ENCODE measurements around the gene TMEM214.

DNA sequence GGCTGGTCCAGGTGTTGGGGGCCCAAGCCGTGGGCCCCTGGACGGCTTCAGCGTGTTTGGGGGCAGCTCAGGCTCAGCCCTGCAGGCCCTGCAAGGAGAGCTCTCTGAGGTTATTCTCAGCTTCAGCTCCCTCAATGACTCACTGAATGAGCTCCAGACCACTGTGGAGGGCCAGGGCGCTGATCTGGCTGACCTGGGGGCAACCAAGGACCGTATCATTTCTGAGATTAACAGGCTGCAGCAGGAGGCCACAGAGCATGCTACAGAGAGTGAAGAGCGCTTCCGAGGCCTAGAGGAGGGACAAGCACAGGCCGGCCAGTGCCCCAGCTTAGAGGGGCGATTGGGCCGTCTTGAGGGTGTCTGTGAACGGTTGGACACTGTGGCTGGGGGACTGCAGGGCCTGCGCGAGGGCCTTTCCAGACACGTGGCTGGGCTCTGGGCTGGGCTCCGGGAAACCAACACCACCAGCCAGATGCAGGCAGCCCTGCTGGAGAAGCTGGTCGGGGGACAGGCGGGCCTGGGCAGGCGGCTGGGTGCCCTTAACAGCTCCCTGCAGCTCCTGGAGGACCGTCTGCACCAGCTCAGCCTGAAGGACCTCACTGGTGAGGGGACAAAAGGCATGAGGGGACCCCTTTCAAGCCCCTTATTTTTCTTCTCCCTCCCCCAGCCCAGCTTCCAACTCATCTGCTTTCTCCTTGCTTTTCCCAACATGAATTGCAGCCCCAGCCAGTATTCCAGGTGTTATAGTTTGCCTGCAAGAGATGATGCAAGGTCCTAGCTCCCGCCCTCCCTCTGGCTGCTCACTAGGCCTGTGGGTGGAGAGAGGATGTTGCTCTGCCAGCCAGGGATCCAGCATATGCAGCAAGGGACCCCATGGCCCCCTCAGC is 50.9 kb downstream of the TMEM214 start:
- TF ChIP-seq POLR2A (IDR thresholded peaks at IDR 0.05), result no peak
- TF ChIP-seq, protein P1, sequence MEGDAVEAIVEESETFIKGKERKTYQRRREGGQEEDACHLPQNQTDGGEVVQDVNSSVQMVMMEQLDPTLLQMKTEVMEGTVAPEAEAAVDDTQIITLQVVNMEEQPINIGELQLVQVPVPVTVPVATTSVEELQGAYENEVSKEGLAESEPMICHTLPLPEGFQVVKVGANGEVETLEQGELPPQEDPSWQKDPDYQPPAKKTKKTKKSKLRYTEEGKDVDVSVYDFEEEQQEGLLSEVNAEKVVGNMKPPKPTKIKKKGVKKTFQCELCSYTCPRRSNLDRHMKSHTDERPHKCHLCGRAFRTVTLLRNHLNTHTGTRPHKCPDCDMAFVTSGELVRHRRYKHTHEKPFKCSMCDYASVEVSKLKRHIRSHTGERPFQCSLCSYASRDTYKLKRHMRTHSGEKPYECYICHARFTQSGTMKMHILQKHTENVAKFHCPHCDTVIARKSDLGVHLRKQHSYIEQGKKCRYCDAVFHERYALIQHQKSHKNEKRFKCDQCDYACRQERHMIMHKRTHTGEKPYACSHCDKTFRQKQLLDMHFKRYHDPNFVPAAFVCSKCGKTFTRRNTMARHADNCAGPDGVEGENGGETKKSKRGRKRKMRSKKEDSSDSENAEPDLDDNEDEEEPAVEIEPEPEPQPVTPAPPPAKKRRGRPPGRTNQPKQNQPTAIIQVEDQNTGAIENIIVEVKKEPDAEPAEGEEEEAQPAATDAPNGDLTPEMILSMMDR (IDR thresholded peaks at IDR 0.05), result no peak
